ENCODE measurements around the gene OR5T3. TPM values are rescaled to one million over a fixed set of nuclear protein-coding genes. Genes with fewer than 3 reads are reported as not detected.

OR5T3 gene
- total RNA-seq, 1 experiment from 2014 or later = not detected

GRCh38 chr11:56292154-56292553 is 40.1 kb downstream of the OR5T3 start, which contains the start of gene OR8H1:
Gene OR8H1 (minus strand): TSS chr11:56292254. CDS start chr11:56291062, 1,192 bp downstream.
- ChIA-PET CTCF (no interaction called here), POLR2A (no interaction called here)
- H3K9me3 ChIP-seq (ENCODE audit: control insufficient read depth, insufficient read depth, low read depth, low read length) = no peaks in the 10 kb centered on the region
- DNase-seq (ENCODE audit: low read depth, low spot score) (no peak), ATAC-seq (no peak)
- H3K27me3 ChIP-seq (ENCODE audit: control insufficient read depth, insufficient read depth, low read length) = no peaks in the 10 kb centered on the region
- H3K4me1 ChIP-seq (ENCODE audit: control insufficient read depth, insufficient read depth, low read length) = no peaks in the 10 kb centered on the region
- H3K36me3 ChIP-seq (ENCODE audit: control insufficient read depth, insufficient read depth, low read length) = no peaks in the 10 kb centered on the region
- in situ Hi-C loops (cut with HindIII; ENCODE audit: low pct_unique_long_range_greater_than_20kb, low sequenced_read_pairs) (no loop called here), intact Hi-C loops (cut with micrococcal nuclease; ENCODE audit: unreplicated experiment) (no loop called here)
- BruUV-seq (replicated peaks) = no TSS peak
- TF ChIP-seq, protein P1, sequence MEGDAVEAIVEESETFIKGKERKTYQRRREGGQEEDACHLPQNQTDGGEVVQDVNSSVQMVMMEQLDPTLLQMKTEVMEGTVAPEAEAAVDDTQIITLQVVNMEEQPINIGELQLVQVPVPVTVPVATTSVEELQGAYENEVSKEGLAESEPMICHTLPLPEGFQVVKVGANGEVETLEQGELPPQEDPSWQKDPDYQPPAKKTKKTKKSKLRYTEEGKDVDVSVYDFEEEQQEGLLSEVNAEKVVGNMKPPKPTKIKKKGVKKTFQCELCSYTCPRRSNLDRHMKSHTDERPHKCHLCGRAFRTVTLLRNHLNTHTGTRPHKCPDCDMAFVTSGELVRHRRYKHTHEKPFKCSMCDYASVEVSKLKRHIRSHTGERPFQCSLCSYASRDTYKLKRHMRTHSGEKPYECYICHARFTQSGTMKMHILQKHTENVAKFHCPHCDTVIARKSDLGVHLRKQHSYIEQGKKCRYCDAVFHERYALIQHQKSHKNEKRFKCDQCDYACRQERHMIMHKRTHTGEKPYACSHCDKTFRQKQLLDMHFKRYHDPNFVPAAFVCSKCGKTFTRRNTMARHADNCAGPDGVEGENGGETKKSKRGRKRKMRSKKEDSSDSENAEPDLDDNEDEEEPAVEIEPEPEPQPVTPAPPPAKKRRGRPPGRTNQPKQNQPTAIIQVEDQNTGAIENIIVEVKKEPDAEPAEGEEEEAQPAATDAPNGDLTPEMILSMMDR (IDR thresholded peaks at IDR 0.05) = no peak
- TF ChIP-seq TCF7L2 (IDR thresholded peaks at IDR 0.05; ENCODE audit: low read depth, low read length) (no peak), SIN3A (IDR thresholded peaks at IDR 0.05; ENCODE audit: borderline replicate concordance, insufficient read depth, low read depth, low read length) (no peak), POLR2AphosphoS5 (IDR thresholded peaks at IDR 0.05; ENCODE audit: low read depth, low read length) (no peak)
- TF ChIP-seq, protein P2, sequence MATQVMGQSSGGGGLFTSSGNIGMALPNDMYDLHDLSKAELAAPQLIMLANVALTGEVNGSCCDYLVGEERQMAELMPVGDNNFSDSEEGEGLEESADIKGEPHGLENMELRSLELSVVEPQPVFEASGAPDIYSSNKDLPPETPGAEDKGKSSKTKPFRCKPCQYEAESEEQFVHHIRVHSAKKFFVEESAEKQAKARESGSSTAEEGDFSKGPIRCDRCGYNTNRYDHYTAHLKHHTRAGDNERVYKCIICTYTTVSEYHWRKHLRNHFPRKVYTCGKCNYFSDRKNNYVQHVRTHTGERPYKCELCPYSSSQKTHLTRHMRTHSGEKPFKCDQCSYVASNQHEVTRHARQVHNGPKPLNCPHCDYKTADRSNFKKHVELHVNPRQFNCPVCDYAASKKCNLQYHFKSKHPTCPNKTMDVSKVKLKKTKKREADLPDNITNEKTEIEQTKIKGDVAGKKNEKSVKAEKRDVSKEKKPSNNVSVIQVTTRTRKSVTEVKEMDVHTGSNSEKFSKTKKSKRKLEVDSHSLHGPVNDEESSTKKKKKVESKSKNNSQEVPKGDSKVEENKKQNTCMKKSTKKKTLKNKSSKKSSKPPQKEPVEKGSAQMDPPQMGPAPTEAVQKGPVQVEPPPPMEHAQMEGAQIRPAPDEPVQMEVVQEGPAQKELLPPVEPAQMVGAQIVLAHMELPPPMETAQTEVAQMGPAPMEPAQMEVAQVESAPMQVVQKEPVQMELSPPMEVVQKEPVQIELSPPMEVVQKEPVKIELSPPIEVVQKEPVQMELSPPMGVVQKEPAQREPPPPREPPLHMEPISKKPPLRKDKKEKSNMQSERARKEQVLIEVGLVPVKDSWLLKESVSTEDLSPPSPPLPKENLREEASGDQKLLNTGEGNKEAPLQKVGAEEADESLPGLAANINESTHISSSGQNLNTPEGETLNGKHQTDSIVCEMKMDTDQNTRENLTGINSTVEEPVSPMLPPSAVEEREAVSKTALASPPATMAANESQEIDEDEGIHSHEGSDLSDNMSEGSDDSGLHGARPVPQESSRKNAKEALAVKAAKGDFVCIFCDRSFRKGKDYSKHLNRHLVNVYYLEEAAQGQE (IDR thresholded peaks at IDR 0.05; ENCODE audit: insufficient read depth in 1 of 2, low read depth in 2 of 2, low read length in 1 of 2) = no peak
- no peak within 1 kb of the TSS for H3K4me3 ChIP-seq (ENCODE audit: low read depth in 2 of 2, low read length in 2 of 2)
- no peak within 1 kb of the TSS for H3K27ac ChIP-seq (ENCODE audit: low read length)

GRCh38 chr11:56296898-56297297 is 44.8 kb downstream of the OR5T3 start:
- H3K36me3 ChIP-seq (ENCODE audit: control insufficient read depth, insufficient read depth, low read length) = no peaks in the 10 kb centered on the region
- no peaks in the 10 kb centered on the region for H3K27me3 ChIP-seq (ENCODE audit: control insufficient read depth, insufficient read depth, low read length)
- no peaks in the 10 kb centered on the region for H3K4me1 ChIP-seq (ENCODE audit: control insufficient read depth, insufficient read depth, low read length)
- BruUV-seq (replicated peaks) = no TSS peak
- POLR2A ChIA-PET = no interaction called here
- ATAC-seq (no peak), DNase-seq (ENCODE audit: low read depth, low spot score) (no peak)
- H3K4me3 ChIP-seq (ENCODE audit: low read depth in 2 of 2, low read length in 2 of 2) = no peak overlapping the region
- intact Hi-C loops (cut with micrococcal nuclease; ENCODE audit: unreplicated experiment) (no loop called here), in situ Hi-C loops (cut with HindIII; ENCODE audit: low pct_unique_long_range_greater_than_20kb, low sequenced_read_pairs) (no loop called here)
- CTCF ChIA-PET = no interaction called here
- H3K9me3 ChIP-seq (ENCODE audit: control insufficient read depth, insufficient read depth, low read depth, low read length) = no peaks in the 10 kb centered on the region
- TF ChIP-seq TCF7L2 (IDR thresholded peaks at IDR 0.05; ENCODE audit: low read depth, low read length) = no peak
- no peak overlapping the region for H3K27ac ChIP-seq (ENCODE audit: low read length)

Other genes with a start within 250 kb of the OR5T3 start
- not detected for gene OR5AS1, start 224.6 kb upstream of the OR5T3 start, total RNA-seq (2021; ENCODE audit: unreplicated experiment)
- not detected for gene OR8I2, start 158.9 kb upstream of the OR5T3 start, total RNA-seq (2021; ENCODE audit: unreplicated experiment)
- not detected for gene OR8H2, start 148.6 kb upstream of the OR5T3 start, total RNA-seq (2021; ENCODE audit: unreplicated experiment)
- gene OR8H3, start 129.9 kb upstream of the OR5T3 start, total RNA-seq (2021; ENCODE audit: unreplicated experiment) = not detected
- gene OR8J3, start 112.1 kb upstream of the OR5T3 start, total RNA-seq (2021; ENCODE audit: unreplicated experiment) = not detected
- gene OR8K5, start 91.9 kb upstream of the OR5T3 start, total RNA-seq (2021; ENCODE audit: unreplicated experiment) = not detected
- gene OR5J2, start 75.6 kb upstream of the OR5T3 start, total RNA-seq (2021; ENCODE audit: unreplicated experiment) = not detected
- not detected for gene OR5T2, start 18.0 kb upstream of the OR5T3 start, total RNA-seq (2021; ENCODE audit: unreplicated experiment)
- gene OR5T1, start 21.9 kb downstream of the OR5T3 start, total RNA-seq (2021; ENCODE audit: unreplicated experiment) = not detected
- not detected for gene OR8H1, start 40.0 kb downstream of the OR5T3 start, total RNA-seq (2021; ENCODE audit: unreplicated experiment)
- gene OR8K3, start 62.9 kb downstream of the OR5T3 start, total RNA-seq (2021; ENCODE audit: unreplicated experiment) = not detected
- not detected for gene OR8K1, start 93.8 kb downstream of the OR5T3 start, total RNA-seq (2021; ENCODE audit: unreplicated experiment)
- not detected for gene OR8J1, start 102.0 kb downstream of the OR5T3 start, total RNA-seq (2021; ENCODE audit: unreplicated experiment)
- not detected for gene OR8U1, start 123.4 kb downstream of the OR5T3 start, total RNA-seq (2021; ENCODE audit: unreplicated experiment)
- not detected for gene OR5AL1, start 160.4 kb downstream of the OR5T3 start, total RNA-seq (2021; ENCODE audit: unreplicated experiment)
- not detected for gene OR5M3, start 221.1 kb downstream of the OR5T3 start, total RNA-seq (2021; ENCODE audit: unreplicated experiment)
- not detected for gene OR5M8, start 239.1 kb downstream of the OR5T3 start, total RNA-seq (2021; ENCODE audit: unreplicated experiment)